GM19099 (cell line): ENCODE data around the gene KRT72.

ENCODE experiments used
- POLR2A ChIP-seq: IDR thresholded peaks from 3 replicates; pipeline ENCODE4 v1.6.1; 2011; ENCODE audit warnings: low read depth; ENCODE audit not compliant: insufficient read length; ENCODE audit errors: extremely low read depth

The KRT72 gene

DNA sequence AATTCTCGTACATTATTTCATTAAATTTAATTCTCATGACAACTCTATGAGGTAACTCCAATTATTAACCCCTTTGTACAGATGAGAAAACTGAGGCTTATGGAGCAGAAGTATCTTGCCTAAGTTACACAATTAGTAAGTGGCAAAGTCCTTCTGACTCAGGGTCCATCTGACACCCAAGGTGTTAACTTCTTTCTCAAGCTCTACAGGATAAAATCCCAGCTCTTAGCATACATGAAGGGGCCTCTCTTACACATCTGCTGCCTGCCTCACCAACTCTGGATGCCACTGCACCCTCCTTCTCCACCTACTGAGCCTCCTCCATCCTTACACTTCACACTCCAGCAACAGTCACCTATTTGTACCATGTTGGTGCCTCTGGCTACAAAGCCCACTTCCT lies 4.3 kb upstream of the KRT72 start:
- no peak for TF ChIP-seq POLR2A

DNA sequence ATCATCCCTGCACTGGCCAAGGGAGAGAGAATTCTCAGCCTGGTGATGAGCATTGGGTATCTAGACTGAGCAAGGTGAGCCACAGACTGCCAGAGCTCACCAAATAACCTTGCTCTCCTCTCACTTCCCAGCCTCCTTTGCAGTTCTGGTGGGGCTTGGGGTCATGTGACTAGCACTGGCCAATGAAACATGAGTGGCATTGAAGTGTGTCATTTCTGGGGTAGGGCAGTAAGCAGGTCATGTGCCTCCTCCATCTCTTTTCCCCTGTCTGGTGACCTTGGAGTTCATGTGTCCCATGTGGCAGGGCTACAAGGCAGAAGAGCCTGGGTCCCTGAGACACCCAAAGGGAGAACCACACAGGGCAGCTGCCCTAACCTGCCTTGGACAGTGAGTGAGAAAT lies 3.6 kb upstream of the KRT72 start:
- TF ChIP-seq POLR2A, result no peak

DNA sequence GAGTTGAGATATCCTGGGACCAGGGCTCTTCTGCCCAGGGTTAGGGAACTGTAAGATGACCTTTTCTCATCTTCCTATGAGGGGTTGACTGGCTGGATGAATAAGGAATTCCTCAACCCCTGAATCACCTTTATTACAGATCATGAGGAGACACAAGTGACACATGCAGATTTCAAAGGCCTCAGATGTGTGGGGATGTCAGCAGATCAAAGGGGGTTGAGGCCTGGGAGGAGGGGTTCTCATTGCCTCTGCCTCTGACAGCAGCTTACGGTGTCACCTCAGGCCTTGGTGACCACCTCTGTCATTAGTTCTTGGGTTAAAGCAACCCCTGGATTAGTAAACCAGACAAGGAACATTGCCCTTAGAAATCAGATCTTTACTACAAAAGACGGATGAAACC lies 2.1 kb upstream of the KRT72 start:
- no peak for TF ChIP-seq POLR2A

DNA sequence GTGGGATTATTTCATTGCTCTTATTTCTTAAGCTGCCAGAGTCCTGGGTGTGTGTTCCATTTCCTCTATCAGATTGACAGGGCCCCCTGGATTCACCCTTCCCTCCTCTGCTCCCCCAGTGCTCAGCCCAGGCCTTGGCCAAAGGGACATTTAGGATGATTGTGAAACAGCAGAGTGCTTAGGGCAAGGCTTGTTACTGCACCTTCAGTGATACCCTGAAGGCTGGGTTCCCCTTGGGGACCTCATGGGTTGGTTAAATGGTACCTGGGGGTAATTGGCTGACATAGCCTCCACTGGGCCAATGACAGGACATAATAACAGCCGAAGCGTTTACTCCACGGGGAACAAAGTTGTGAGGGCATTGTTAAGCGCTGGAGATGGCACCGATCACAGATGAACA lies 1.3 kb upstream of the KRT72 start:
- TF ChIP-seq POLR2A, result no peak

DNA sequence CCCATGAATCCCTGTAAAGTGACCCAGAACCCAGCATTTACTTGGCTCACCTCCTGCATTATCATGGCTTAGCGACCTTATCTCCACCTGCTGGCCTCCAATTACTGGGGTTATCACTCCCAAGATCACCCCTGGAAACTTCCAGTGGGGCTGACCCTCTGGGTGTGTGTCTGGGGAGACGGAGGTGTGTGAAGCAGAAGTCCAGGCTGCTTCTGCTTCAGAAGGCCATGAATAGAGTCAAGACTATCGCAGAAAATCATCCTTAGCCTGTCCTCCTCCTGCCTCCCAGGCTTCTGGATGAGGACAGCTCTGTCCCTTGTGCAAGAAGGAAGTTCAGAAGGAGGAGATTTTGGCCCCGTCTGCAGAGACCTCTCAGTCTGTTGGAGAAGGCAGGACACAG lies 408 bp upstream of the KRT72 start:
- no peak for TF ChIP-seq POLR2A

DNA sequence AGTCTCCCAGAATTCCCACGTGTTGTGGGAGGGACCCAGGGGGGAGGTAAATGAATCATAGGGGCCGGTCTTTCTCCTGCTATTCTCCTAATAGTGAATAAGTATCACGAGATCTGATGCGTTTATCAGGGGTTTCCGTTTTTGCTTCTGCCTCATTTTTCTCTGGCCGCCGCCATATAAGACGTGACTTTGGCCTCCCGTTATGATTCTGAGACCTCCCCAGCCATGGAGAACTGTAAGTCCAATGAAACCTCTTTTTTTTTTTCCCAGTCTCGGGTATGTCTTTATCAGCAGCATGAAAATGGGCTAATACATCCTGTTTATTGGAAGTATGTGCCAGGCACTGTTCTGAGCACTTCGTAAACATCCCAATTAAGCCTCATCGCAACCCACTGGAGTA lies 788 bp downstream of the KRT72 start:
- TF ChIP-seq POLR2A, result no peak

DNA sequence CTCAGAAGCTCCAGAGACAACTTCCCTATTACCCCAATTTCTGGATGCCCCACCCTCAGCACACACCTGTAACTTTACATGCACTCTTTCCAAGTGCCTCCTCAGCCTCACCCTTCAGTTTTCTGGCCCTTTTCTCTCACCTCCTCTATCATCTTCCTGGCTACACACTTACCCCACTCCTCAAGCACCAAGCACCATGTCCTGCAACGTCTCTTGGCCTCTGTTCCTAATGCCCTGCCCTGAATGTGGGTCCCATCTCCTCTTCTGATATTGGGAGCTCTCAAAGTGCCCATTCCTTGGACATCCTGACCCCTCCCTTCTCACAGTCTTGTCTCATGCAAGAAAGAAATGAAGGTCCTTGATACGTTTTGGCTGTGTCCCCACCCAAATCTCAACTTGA lies 1.2 kb downstream of the KRT72 start:
- no peak for TF ChIP-seq POLR2A

DNA sequence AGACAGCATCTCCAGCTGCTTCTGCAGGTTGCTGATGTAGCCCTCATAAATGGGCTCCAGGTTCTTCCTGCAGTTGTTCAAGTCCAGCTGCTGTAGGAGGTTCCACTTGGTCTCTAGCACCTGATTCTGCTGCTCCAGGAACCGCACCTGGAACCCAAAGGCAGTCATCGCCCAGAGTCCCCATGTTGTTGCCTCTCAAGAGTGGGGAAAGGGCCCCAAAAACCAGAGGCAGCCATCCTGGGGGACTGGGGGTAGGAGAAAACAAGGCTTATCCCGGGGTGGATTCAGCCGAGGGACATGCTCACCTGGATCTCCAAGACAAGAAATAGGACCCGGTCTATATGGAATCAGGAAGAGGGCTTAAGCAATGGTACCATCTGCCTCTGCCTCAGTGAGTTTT lies 2.3 kb downstream of the KRT72 start:
- no peak for TF ChIP-seq POLR2A

DNA sequence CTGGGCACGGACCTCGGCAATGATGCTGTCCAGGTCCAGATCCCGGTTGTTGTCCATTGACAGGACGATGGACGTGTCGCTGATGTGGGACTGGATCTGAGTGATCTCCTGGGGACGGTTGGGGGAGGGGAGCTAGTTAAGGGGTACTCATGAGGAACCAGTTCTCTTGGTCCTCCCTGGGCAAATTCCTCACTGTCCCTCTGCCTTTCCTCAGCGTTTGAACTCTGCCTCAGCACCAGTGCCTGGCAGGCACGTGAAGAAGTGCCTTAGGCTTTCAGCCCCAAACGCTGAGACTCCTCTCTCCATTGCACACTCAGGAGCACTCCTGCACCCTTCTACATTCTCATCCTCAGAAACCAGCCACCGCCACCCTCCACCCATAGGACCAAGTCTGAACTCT lies 9.7 kb downstream of the KRT72 start:
- no peak for TF ChIP-seq POLR2A

DNA sequence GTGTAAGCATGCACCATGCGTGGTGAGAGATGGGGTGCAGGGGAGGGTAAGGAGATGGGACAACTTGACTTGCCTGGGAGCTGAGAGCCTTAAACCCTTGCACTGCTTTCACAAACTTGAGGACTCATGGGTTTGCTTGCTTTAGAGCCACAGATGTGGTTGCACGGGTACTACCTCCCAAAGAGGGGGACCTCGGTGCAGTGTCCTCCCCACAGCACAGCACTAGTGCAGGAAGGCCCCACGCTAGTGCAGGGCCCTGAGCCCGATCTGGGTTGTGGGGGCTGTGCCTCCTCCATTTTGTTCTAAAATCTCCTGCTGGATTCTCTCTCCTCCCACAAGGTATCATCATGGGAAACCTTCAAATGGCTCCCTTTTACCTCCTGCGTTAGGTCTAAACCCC lies 11.2 kb downstream of the KRT72 start:
- no peak for TF ChIP-seq POLR2A

DNA sequence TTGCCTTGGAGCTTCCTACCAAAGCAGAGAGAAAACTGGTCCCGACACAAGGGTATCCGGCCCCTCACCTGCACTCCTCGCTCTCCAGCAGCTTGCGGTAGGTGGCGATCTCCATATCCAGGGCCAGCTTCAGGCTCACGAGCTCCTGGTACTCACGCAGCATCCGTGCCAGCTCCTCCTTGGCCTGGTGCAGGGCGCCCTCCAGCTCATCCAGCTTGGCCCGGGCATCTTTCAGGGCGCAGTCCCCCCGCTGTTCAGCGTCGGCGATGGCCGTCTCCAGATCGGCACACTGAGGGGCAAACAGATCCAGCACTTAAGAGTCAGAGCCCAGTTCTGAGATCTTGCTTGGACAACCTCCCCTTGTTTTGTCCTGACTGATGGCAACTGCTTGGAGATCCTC lies 13.7 kb downstream of the KRT72 start:
- no peak for TF ChIP-seq POLR2A

DNA sequence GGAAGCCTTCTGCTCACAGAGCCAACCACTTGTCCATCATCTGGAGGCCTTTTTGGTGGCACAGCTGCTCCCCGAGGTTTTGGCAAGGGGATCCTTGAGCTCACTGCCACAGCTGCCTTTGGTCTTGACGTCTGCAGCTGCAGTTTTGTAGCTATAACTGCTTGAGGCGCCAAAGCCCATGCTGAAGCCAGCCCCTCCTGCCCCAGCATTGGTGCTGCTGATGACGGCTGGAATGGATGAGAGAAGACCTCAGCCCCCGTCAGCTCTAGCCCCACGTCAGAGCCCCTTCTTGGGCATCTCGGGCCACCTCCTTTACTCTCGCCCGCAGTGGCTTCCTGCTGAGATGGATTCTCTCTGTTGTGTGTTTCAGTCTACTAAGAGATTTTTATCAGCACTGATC lies 15.3 kb downstream of the KRT72 start:
- no peak for TF ChIP-seq POLR2A

DNA sequence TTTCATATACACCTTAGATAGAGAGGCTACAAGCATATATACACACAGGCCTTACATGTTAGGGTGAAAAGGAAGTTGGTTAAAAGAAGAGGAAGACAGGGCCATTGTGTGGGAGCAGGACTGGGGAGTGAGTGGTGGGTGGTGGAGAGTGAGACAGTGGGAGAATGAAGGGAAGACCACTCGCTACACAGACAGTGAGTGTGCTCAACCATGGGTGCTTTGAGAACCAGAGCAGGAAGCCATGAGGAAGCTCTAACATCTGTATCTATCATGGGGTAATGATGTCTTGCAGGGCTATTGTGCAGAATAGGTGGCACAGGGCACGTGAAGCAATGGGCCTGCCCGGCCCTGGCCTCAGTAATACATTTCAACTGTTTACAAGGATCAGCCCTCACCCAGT lies 16.2 kb downstream of the KRT72 start:
- no peak for TF ChIP-seq POLR2A

DNA sequence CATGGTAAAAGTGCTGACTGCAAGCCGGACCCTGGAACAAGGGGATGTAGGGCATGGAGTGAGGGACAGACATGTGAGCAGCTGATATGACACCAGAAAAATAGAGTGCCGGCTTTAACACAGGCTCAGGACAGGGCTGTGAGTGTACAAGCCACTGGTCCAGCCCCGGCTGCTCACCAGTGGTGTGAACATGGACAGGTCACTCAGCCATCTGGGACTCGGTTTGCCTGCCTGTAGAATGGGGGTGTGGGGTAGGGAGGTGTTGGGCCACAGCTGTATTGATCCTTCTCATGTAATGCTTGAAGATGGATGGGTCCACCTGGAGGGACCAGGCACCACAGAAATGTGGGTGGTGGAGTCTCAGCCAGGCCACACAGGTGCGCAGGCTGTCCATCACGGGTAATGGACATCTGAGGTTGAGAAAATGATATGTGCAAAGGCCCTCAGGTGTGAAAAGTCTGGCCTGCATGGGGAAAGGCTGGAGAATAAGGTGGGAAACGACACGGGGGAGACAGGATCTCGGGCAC lies 17.0 kb downstream of the KRT72 start:
- no peak for TF ChIP-seq POLR2A

DNA sequence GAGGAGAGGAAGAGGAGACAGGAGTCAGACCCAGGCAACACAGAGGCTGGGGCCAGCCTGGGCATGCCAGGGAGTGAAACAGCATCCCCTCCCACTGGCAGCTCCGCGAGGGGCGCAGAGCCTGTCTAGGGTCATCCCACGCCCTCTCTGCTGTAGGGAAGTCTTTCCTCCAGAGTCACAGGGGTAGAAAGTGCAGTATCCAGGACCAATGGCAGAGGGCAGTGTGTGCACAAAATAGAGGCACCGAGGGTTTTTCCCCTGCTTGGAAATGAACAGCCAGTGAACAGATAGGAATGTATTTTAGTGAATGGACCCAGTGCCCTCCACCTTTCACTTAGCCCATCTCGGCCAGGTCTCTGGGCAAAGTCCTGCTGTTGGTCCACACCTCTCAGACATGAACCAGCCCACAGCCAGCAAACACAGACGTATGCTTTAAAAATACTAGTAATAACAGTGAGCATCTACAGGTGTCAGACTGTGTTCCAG lies 18.2 kb downstream of the KRT72 start:
- TF ChIP-seq POLR2A, result no peak

DNA sequence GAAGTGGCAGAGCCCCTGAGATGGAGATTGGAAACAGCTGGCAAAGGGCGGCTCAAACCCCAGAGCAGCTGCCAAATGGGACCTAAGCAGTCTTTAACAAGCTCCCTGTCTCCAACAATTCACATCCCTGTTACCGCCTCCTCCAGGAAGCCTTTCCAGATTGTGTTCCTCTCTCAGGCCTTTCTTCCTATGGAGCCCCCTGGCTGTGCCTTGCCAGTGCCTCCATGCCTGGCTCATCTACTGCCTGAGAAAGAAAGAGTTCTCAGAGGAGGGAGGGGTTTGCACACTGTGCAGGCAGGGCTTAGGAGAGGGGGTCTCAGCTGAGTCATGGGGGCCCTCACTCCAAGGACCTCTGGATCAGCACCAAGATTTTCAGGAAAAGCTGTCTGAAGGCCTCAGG lies 18.8 kb downstream of the KRT72 start:
- no peak for TF ChIP-seq POLR2A

DNA sequence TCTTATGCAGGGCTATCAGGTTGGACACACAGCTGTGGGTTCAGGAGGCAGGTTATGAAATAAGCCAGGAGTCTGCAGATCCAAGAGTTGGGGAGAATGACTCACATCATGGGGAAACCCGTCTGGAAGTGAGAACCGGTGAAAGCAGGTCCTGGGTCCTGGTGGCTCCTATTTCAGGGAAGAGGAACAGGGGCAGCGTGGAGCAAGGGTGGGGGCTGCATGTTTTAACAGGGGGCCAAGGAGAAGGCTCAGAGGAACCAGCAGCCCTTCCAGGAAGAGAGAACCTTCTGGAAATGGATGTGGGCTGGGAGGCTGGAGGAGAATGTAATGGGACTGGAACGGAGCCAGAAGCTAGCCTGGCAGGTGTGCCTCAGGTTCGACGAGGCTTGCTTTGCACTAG lies 19.8 kb downstream of the KRT72 start:
- TF ChIP-seq POLR2A, result no peak
